H4 (cell line): Measurements from ENCODE around the gene CENPB. TPM values are rescaled to one million over a fixed set of nuclear protein-coding genes. Genes with fewer than 3 reads are reported as not detected.

ENCODE experiments used
- total RNA-seq: library from RNA; depleted of rRNA; stranded (reverse); fragments of >200 nt; shearing (Covaris generic); gene quantifications from 2 replicates; pipeline ENCODE4 v1.2.3, GENCODE V29; 2014; rRNA removed

CENPB gene
- total RNA-seq, 1 experiment from 2014 or later: 24.3 TPM

Other genes starting within 250 kb of the CENPB start
- not detected in 2 replicates for gene GFRA4, start 123.3 kb downstream of the CENPB start, total RNA-seq
- gene ADAM33, start 104.7 kb downstream of the CENPB start, total RNA-seq: not detected in 2 replicates
- 0.02 TPM in 1 of 2 replicates, not detected in the other for gene SIGLEC1, start 74.1 kb downstream of the CENPB start, total RNA-seq
- 0.12 TPM in 1 of 2 replicates, not detected in the other for gene HSPA12B, start 54.1 kb downstream of the CENPB start, total RNA-seq
- 38.3 and 38.9 TPM in 2 replicates for gene ADISSP, start 19.0 kb downstream of the CENPB start, total RNA-seq
- gene SPEF1, start 5.3 kb downstream of the CENPB start, total RNA-seq: 0.21 TPM in 1 of 2 replicates, not detected in the other
- gene CDC25B, start 9.6 kb upstream of the CENPB start, total RNA-seq: 35.7 and 39.6 TPM in 2 replicates
- 16.7 and 16.9 TPM in 2 replicates for gene AP5S1, start 33.8 kb upstream of the CENPB start, total RNA-seq
- gene MAVS, start 60.1 kb upstream of the CENPB start, total RNA-seq: 9.6 and 10.0 TPM in 2 replicates
- gene PANK2, start 102.6 kb upstream of the CENPB start, total RNA-seq: 37.4 and 40.8 TPM in 2 replicates
- 11.6 and 15.7 TPM in 2 replicates for gene RNF24, start 228.8 kb upstream of the CENPB start, total RNA-seq